CD4-positive, alpha-beta memory T cell (primary cell): Measurements from ENCODE around the gene DENND6B. TPM values are rescaled to one million over a fixed set of nuclear protein-coding genes. Genes with fewer than 3 reads are reported as not detected.
A peak's percentile ranks its signal among the peaks of the same experiment; 100 is the strongest.

Source experiments
- CTCF ChIA-PET: fragments of 350-600 bp; sonication (Branson Sonifier 250); formaldehyde crosslinking; loops from one replicate; lab custom pipeline; 2021; ENCODE audit warnings: inconsistent platforms; ENCODE audit not compliant: partially characterized antibody; lab: Charles Lee
- POLR2A ChIA-PET: fragments of 350-600 bp; sonication (Branson Sonifier 250); formaldehyde crosslinking; loops from one replicate; lab custom pipeline; 2021; ENCODE audit not compliant: partially characterized antibody; lab: Charles Lee
- DNase-seq, 5 donors: peaks; one replicate each; pipeline versions ENCODE4 v3.0.0 to v3.0.0-alpha.2; 2020 to 2022; ENCODE audit warnings: mixed read lengths in 1 of 5
- H3K27ac ChIP-seq: one replicate; pipeline ENCODE4 v1.7.0; 2013; ENCODE audit warnings: low read depth, low read length
- H3K27me3 ChIP-seq: 2 replicates; pipeline ENCODE4 v1.7.0; 2013; ENCODE audit warnings: mild to moderate bottlenecking, low read length, moderate library complexity; ENCODE audit not compliant: insufficient read depth
- H3K36me3 ChIP-seq: 2 replicates; pipeline ENCODE4 v1.7.0; 2013; ENCODE audit warnings: mild to moderate bottlenecking, low read length, moderate library complexity; ENCODE audit not compliant: insufficient read depth
- H3K4me1 ChIP-seq: 2 replicates; pipeline ENCODE4 v1.7.0; 2013; ENCODE audit warnings: mild to moderate bottlenecking, low read length, moderate library complexity; ENCODE audit not compliant: insufficient read depth
- H3K4me3 ChIP-seq, 2 donors: one replicate each; pipeline ENCODE4 v1.7.0; 2013; ENCODE audit warnings: low read length in 2 of 2, mild to moderate bottlenecking in 1 of 2
- H3K9me3 ChIP-seq, 2 donors: one replicate each; pipeline ENCODE4 v1.7.0; 2013; ENCODE audit warnings: low read length in 2 of 2, control low read depth in 1 of 2; ENCODE audit not compliant: control insufficient read depth in 1 of 2
- H3K27ac Mint-ChIP-seq, 7 donors: one replicate each; pipeline ENCODE4 v1.8.0; 2020 to 2021; ENCODE audit warnings: mixed read lengths in 7 of 7, mild to moderate bottlenecking in 6 of 7, inconsistent platforms in 3 of 7, moderate library complexity in 3 of 7
- H3K27me3 Mint-ChIP-seq, 2 donors: one replicate each; pipeline ENCODE4 v1.8.0; 2020 to 2021; ENCODE audit warnings: mixed read lengths in 2 of 2
- H3K36me3 Mint-ChIP-seq, 2 donors: one replicate each; pipeline ENCODE4 v1.8.0; 2020 to 2021; ENCODE audit warnings: mixed read lengths in 2 of 2, inconsistent platforms in 1 of 2, mild to moderate bottlenecking in 1 of 2
- H3K4me1 Mint-ChIP-seq, 4 donors: one replicate each; pipeline ENCODE4 v1.8.0; 2020 to 2021; ENCODE audit warnings: mixed read lengths in 4 of 4, mild to moderate bottlenecking in 1 of 4
- H3K4me3 Mint-ChIP-seq, 8 donors: one replicate each; pipeline ENCODE4 v1.8.0; 2020 to 2021; ENCODE audit warnings: mixed read lengths in 8 of 8, mild to moderate bottlenecking in 7 of 8, moderate library complexity in 6 of 8, inconsistent platforms in 3 of 8
- H3K9me3 Mint-ChIP-seq, 8 donors: one replicate each; pipeline ENCODE4 v1.8.0; 2020 to 2021; ENCODE audit warnings: mixed read lengths in 8 of 8, mild to moderate bottlenecking in 5 of 8, inconsistent platforms in 3 of 8, moderate library complexity in 1 of 8
- intact Hi-C: fragments of 100-400 bp; cut with micrococcal nuclease; formaldehyde crosslinking; loops from one replicate; pipeline ENCODE4 v1.15.1; 2023
- polyA plus RNA-seq, 2 donors: library from polyadenylated mRNA; unstranded; fragments of 300-500 nt; fragmentation: Illumina TruSeq; gene quantifications; one replicate each; pipeline ENCODE4 v1.2.3, GENCODE V29; 2021
- total RNA-seq, 2 experiments: library from RNA; stranded (reverse); gene quantifications; one replicate each; pipeline ENCODE4 v1.2.3, GENCODE V29; 2021

DENND6B gene
- total and polyA plus RNA-seq, 4 experiments from 2014 or later = 0.22 to 2.4 (median 0.94) TPM

GRCh38 chr22:50315289-50316113 lies 11.3 kb downstream of the DENND6B start:
- Mint-ChIP-seq H3K27me3 (no peaks in the 10 kb centered on the region), H3K36me3 (no peaks in the 10 kb centered on the region), H3K4me3 (peak overlapping the region; percentile 12 to 79 (median 64)), H3K27ac (peak overlapping the region in 5 of 7 donors; percentile 60 to 86 (median 64)), H3K4me1 (peaks cover 6 to 18% (median 12%) of the 10 kb centered on the region in 4 donors), H3K9me3 (no peaks in the 10 kb centered on the region)
- peaks cover 19% of the 10 kb centered on the region for H3K4me1 ChIP-seq
- H3K36me3 ChIP-seq = no peaks in the 10 kb centered on the region
- CTCF ChIA-PET = interaction anchor here (0.8 to 2.9 kb wide), 3 partner anchors 12 to 74 kb away, joined by 3 to 15 read pairs (median 8); partner anchors contain the start of gene DENND6B
- H3K27ac ChIP-seq = peak overlapping the region; percentile 30
- peak in 1 of 5 donors; percentile 35 for DNase-seq
- POLR2A ChIA-PET = interaction anchor here (1.3 to 2.7 kb wide), 5 partner anchors 9 to 210 kb away, joined by 4 to 9 read pairs (median 6); partner anchors contain the start of genes DENND6B, HDAC10 and SCO2
- H3K4me3 ChIP-seq = no peak overlapping the region
- no peaks in the 10 kb centered on the region for H3K9me3 ChIP-seq
- H3K27me3 ChIP-seq = no peaks in the 10 kb centered on the region
- intact Hi-C loops = no loop called here

GRCh38 chr22:50314455-50315288 lies 12.1 kb downstream of the DENND6B start:
- H3K36me3 Mint-ChIP-seq = no peaks in the 10 kb centered on the region
- peaks cover 19% of the 10 kb centered on the region for H3K4me1 ChIP-seq
- no peaks in the 10 kb centered on the region for H3K9me3 Mint-ChIP-seq
- intact Hi-C loops = loop anchor here (1.0 kb wide), 1 partner anchor 28 kb away; no protein-coding TSS in a partner anchor
- ChIA-PET POLR2A (interaction anchor here (0.8 to 2.7 kb wide), 10 partner anchors 10 to 306 kb away, joined by 3 to 9 read pairs (median 4); partner anchors contain the start of genes DENND6B, HDAC10 and SCO2), CTCF (interaction anchor here (0.9 to 2.9 kb wide), 3 partner anchors 13 to 62 kb away, joined by 4 to 15 read pairs (median 8); partner anchors contain the start of gene DENND6B)
- H3K27me3 Mint-ChIP-seq = no peaks in the 10 kb centered on the region
- H3K4me3 Mint-ChIP-seq = peak overlapping the region; percentile 81 to 96 (median 87)
- H3K4me1 Mint-ChIP-seq = peaks cover 6 to 18% (median 12%) of the 10 kb centered on the region in 4 donors
- no peaks in the 10 kb centered on the region for H3K36me3 ChIP-seq
- no peaks in the 10 kb centered on the region for H3K27me3 ChIP-seq
- no peaks in the 10 kb centered on the region for H3K9me3 ChIP-seq
- H3K27ac Mint-ChIP-seq = peak overlapping the region; percentile 40 to 97 (median 91)
- H3K4me3 ChIP-seq = peak overlapping the region; percentile 28 to 36
- peak; percentile 54 to 72 (median 60) for DNase-seq
- peak overlapping the region; percentile 30 for H3K27ac ChIP-seq

- Histone ChIP-seq H3K4me1 (peaks cover 19% of the 10 kb centered on the region), H3K27ac (peak overlapping the region; percentile 30), H3K36me3 (no peaks in the 10 kb centered on the region), H3K4me3 (peak overlapping the region in 1 of 2 donors; percentile 28), H3K9me3 (no peaks in the 10 kb centered on the region), H3K27me3 (no peaks in the 10 kb centered on the region)
- POLR2A ChIA-PET = interaction anchor here (0.6 to 2.7 kb wide), 10 partner anchors 11 to 307 kb away, joined by 3 to 9 read pairs (median 4); partner anchors contain the start of genes HDAC10 and SCO2
- Mint-ChIP-seq H3K9me3 (no peaks in the 10 kb centered on the region), H3K27ac (peak overlapping the region; percentile 40 to 97 (median 91)), H3K4me1 (peaks cover 6 to 18% (median 12%) of the 10 kb centered on the region in 4 donors), H3K36me3 (no peaks in the 10 kb centered on the region), H3K27me3 (no peaks in the 10 kb centered on the region), H3K4me3 (peak overlapping the region; percentile 81 to 96 (median 87))
- CTCF ChIA-PET = interaction anchor here (0.5 to 2.9 kb wide), 4 partner anchors 14 to 61 kb away, joined by 3 to 15 read pairs (median 6); partner anchors contain the start of gene DENND6B
- intact Hi-C loops = loop anchor here (1.0 kb wide), 1 partner anchor 28 kb away; no protein-coding TSS in a partner anchor
- no peak for DNase-seq
These were observed 12.7 kb downstream of the DENND6B start for GRCh38 chr22:50314081-50314454.

- Histone ChIP-seq H3K27ac (no peak overlapping the region), H3K4me3 (no peak overlapping the region), H3K36me3 (no peaks in the 10 kb centered on the region), H3K9me3 (no peaks in the 10 kb centered on the region), H3K4me1 (peaks cover 19% of the 10 kb centered on the region), H3K27me3 (no peaks in the 10 kb centered on the region)
- Mint-ChIP-seq H3K4me1 (peaks cover 6 to 22% (median 12%) of the 10 kb centered on the region in 4 donors), H3K27me3 (peaks cover 0 to 2% of the 10 kb centered on the region in 2 donors), H3K36me3 (no peaks in the 10 kb centered on the region), H3K9me3 (no peaks in the 10 kb centered on the region), H3K27ac (peak overlapping the region in 2 of 7 donors; percentile 77 to 79), H3K4me3 (peak overlapping the region in 1 of 8 donors; percentile 96)
- ChIA-PET CTCF (interaction anchor here (0.5 to 1.9 kb wide), 3 partner anchors 28 to 61 kb away, joined by 3 to 8 read pairs (median 4); no protein-coding TSS in a partner anchor), POLR2A (interaction anchor here (0.6 to 2.7 kb wide), 8 partner anchors 11 to 308 kb away, joined by 3 to 9 read pairs (median 4); partner anchors contain the start of gene SCO2)
- intact Hi-C loops = no loop called here
- peak in 1 of 5 donors; percentile 24 for DNase-seq
These were observed 13.2 kb downstream of the DENND6B start for GRCh38 chr22:50313600-50313999.

- no peaks in the 10 kb centered on the region for H3K9me3 Mint-ChIP-seq
- peaks cover 6 to 22% (median 12%) of the 10 kb centered on the region in 4 donors for H3K4me1 Mint-ChIP-seq
- peak in 1 of 5 donors; percentile 7 for DNase-seq
- Histone ChIP-seq H3K9me3 (no peaks in the 10 kb centered on the region), H3K4me1 (peaks cover 19% of the 10 kb centered on the region), H3K36me3 (no peaks in the 10 kb centered on the region), H3K27me3 (no peaks in the 10 kb centered on the region), H3K27ac (no peak overlapping the region), H3K4me3 (no peak overlapping the region)
- POLR2A ChIA-PET = interaction anchor here (1.0 to 1.9 kb wide), 2 partner anchors 157 to 308 kb away, joined by 3 to 6 read pairs; no protein-coding TSS in a partner anchor
- intact Hi-C loops = no loop called here
- CTCF ChIA-PET = no interaction called here
- no peak overlapping the region for H3K27ac Mint-ChIP-seq
- H3K36me3 Mint-ChIP-seq = no peaks in the 10 kb centered on the region
- no peak overlapping the region for H3K4me3 Mint-ChIP-seq
- peaks cover 0 to 2% of the 10 kb centered on the region in 2 donors for H3K27me3 Mint-ChIP-seq
These were observed 13.8 kb downstream of the DENND6B start for GRCh38 chr22:50313021-50313420.

GRCh38 chr22:50312371-50312770 lies 14.4 kb downstream of the DENND6B start:
- Histone ChIP-seq H3K27me3 (no peaks in the 10 kb centered on the region), H3K27ac (no peak overlapping the region), H3K36me3 (no peaks in the 10 kb centered on the region), H3K9me3 (no peaks in the 10 kb centered on the region), H3K4me3 (no peak overlapping the region), H3K4me1 (peaks cover 19% of the 10 kb centered on the region)
- ChIA-PET CTCF (no interaction called here), POLR2A (interaction anchor here (1.0 kb wide), 1 partner anchor 157 kb away, joined by 3 read pairs; no protein-coding TSS in a partner anchor)
- Mint-ChIP-seq H3K27me3 (peaks cover 0 to 2% of the 10 kb centered on the region in 2 donors), H3K4me3 (no peak overlapping the region), H3K9me3 (no peaks in the 10 kb centered on the region), H3K4me1 (peaks cover 6 to 22% (median 12%) of the 10 kb centered on the region in 4 donors), H3K36me3 (no peaks in the 10 kb centered on the region), H3K27ac (no peak overlapping the region)
- intact Hi-C loops = no loop called here
- peak in 1 of 5 donors; percentile 35 for DNase-seq
